Left lung (tissue), 10 donors: ENCODE data around the gene TAL2. TPM values are rescaled to one million over a fixed set of nuclear protein-coding genes. Genes with fewer than 3 reads are reported as not detected.

ENCODE experiments used
- ATAC-seq: fragments of 200-7000 bp; cut with Tn5 transposase; one replicate; pipeline ENCODE4 v1.9.1; 2020; ENCODE audit warnings: moderate library complexity
- DNase-seq, 4 donors: peaks; one replicate each; pipeline ENCODE4 v3.0.0-alpha.2; 2013 to 2020
- H3K27ac ChIP-seq, 2 donors: fragments of 200-600 bp; sonication (generic) in 1 of 2; one replicate each; pipeline versions ENCODE4 v1.5.0 to v1.8.0; 2020 to 2021
- H3K27me3 ChIP-seq, 2 donors: fragments of 200-600 bp; sonication (generic) in 1 of 2; one replicate each; pipeline versions ENCODE4 v1.5.0 to v1.8.0; 2020 to 2021
- H3K36me3 ChIP-seq, 2 donors: fragments of 200-600 bp; sonication (generic) in 1 of 2; one replicate each; pipeline versions ENCODE4 v1.5.0 to v1.8.0; 2020 to 2021
- H3K4me1 ChIP-seq, 2 donors: fragments of 200-600 bp; one replicate each; pipeline ENCODE4 v1.8.0; 2021
- H3K4me3 ChIP-seq, 2 donors: fragments of 200-600 bp; sonication (generic) in 1 of 2; one replicate each; pipeline versions ENCODE4 v1.5.0 to v1.8.0; 2020 to 2021; ENCODE audit warnings: mild to moderate bottlenecking in 1 of 2
- H3K9me3 ChIP-seq, 2 donors: fragments of 200-600 bp; sonication (generic) in 1 of 2; one replicate each; pipeline versions ENCODE4 v1.5.0 to v1.8.0; 2020 to 2021
- CTCF ChIP-seq, 2 donors: fragments of 200-600 bp; sonication (generic) in 1 of 2; IDR thresholded peaks; one replicate each; pipeline versions ENCODE4 v1.5.0 to v1.8.0; 2021; ENCODE audit warnings: antibody characterized with exemption in 2 of 2
- intact Hi-C, 2 donors: fragments of 100-400 bp; cut with DNase I; formaldehyde crosslinking; loops; one replicate each; pipeline versions ENCODE4 v1.11.2 to v1.14.2; 2022
- polyA plus RNA-seq, 6 donors: library from polyadenylated mRNA; unstranded; fragments of 120-200 nt; gene quantifications; one replicate each; pipeline ENCODE4 v1.2.1, GENCODE V29; 2013; ENCODE audit not compliant: insufficient read length in 6 of 6
- total RNA-seq, 2 donors: library from RNA; stranded (reverse); fragmentation: NEBNext Ultra II Directional; extraction: Animal tissue kit (Norgen Biotek cat#: 25700); gene quantifications; one replicate each; pipeline ENCODE4 v1.2.1, GENCODE V29; 2021
- donor health status: DM: no; HTN: yes; CAD: no.
- donor health status: DM: no; HTN: no; CAD: no.

Gene TAL2
- total and polyA plus RNA-seq, 8 donors, result 0.41 to 1.0 (median 0.73) TPM; not detected in 2

DNA sequence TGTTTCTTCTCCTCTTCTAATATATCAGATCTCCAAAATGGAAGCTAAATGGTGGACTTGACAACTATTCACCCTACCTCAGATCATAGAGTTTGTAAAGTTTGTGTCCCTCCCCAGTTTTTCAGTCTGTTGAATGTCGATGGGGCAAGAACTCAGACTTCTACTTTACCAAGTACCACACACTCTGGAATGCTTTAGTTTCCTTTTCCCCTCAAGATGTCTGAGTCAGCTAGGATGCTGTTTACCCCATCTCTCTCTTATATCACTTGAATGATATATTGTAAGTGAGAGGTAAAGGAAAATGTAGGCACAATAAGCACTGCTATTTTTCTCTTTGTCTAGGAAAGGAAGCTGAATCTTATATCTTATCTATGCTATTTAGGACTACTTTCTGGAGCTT is 25.9 kb upstream of the TAL2 start:
- ATAC-seq (no peak), DNase-seq (no peak)
- Histone ChIP-seq H3K9me3 (peaks cover 0 to under 1% of the 10 kb centered on the region in 2 donors), H3K27me3 (no peaks in the 10 kb centered on the region), H3K4me1 (no peaks in the 10 kb centered on the region), H3K27ac (no peak overlapping the region), H3K36me3 (peaks cover 0 to 43% of the 10 kb centered on the region in 2 donors), H3K4me3 (no peak overlapping the region)
- intact Hi-C loops, result no loop called here
- TF ChIP-seq CTCF (IDR thresholded peaks at IDR 0.05), result no peak

- Histone ChIP-seq H3K4me3 (no peak overlapping the region), H3K36me3 (peaks cover 0 to 49% of the 10 kb centered on the region in 2 donors), H3K27me3 (no peaks in the 10 kb centered on the region), H3K4me1 (no peaks in the 10 kb centered on the region), H3K27ac (no peak overlapping the region), H3K9me3 (peaks cover 0 to 10% of the 10 kb centered on the region in 2 donors)
- ATAC-seq (no peak), DNase-seq (no peak)
- no peak for TF ChIP-seq CTCF (IDR thresholded peaks at IDR 0.05)
- intact Hi-C loops, result no loop called here
Observed at GRCh38 chr9:105637787-105638395, 24.4 kb upstream of the TAL2 start.

- no peak for ATAC-seq
- DNase-seq, result no peak
- H3K4me3 ChIP-seq, result no peak overlapping the region
- H3K36me3 ChIP-seq, result peaks cover 0 to 47% of the 10 kb centered on the region in 2 donors
- H3K9me3 ChIP-seq, result peaks cover 0 to 10% of the 10 kb centered on the region in 2 donors
- intact Hi-C loops, result no loop called here
- H3K27ac ChIP-seq, result no peak overlapping the region
- H3K27me3 ChIP-seq, result no peaks in the 10 kb centered on the region
- H3K4me1 ChIP-seq, result no peaks in the 10 kb centered on the region
- TF ChIP-seq CTCF (IDR thresholded peaks at IDR 0.05), result no peak
Observed at GRCh38 chr9:105639936-105640335, 22.3 kb upstream of the TAL2 start.

DNA sequence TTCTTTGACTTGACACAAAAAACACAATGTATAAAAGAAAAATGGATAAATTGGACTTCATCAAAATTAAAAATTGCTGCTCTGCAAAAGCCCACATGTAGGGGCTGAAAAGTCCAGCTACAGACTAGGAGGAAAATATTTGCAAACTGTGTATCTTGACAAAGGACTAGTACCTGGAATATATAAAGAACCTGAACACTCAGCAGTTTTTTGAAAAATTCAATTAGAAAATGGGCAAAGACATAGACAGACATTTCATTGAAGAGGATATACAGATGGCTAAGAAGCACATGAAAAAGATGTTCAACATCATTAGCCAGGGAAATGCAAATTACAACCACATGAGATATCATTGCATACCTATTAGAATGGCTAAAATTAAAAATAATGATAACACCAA is 18.5 kb upstream of the TAL2 start:
- no peak overlapping the region for H3K4me3 ChIP-seq
- H3K4me1 ChIP-seq, result no peaks in the 10 kb centered on the region
- intact Hi-C loops, result no loop called here
- H3K27ac ChIP-seq, result no peak overlapping the region
- no peak for TF ChIP-seq CTCF (IDR thresholded peaks at IDR 0.05)
- H3K36me3 ChIP-seq, result peaks cover 0 to 26% of the 10 kb centered on the region in 2 donors
- DNase-seq, result no peak
- peaks cover 0 to 10% of the 10 kb centered on the region in 2 donors for H3K9me3 ChIP-seq
- H3K27me3 ChIP-seq, result no peaks in the 10 kb centered on the region
- no peak for ATAC-seq

GRCh38 chr9:105646879-105647594 is 15.2 kb upstream of the TAL2 start:
- ATAC-seq (no peak), DNase-seq (no peak)
- Histone ChIP-seq H3K27me3 (no peaks in the 10 kb centered on the region), H3K4me3 (no peak overlapping the region), H3K27ac (no peak overlapping the region), H3K4me1 (no peaks in the 10 kb centered on the region), H3K9me3 (peaks cover 0 to 3% of the 10 kb centered on the region in 2 donors), H3K36me3 (peaks cover 0 to under 1% of the 10 kb centered on the region in 2 donors)
- intact Hi-C loops, result no loop called here
- no peak for TF ChIP-seq CTCF (IDR thresholded peaks at IDR 0.05)
